ENCODE measurements around the gene RSAD1.

The RSAD1 gene

GRCh38 chr17:50522766-50523165 lies 44.1 kb downstream of the RSAD1 start:
- DNase-seq, result no peak

- DNase-seq, result no peak
Observed at GRCh38 chr17:50523208-50523607, 44.5 kb downstream of the RSAD1 start.

- DNase-seq, result no peak
Observed at GRCh38 chr17:50524838-50525237, 46.2 kb downstream of the RSAD1 start.

GRCh38 chr17:50527155-50527762 lies 48.6 kb downstream of the RSAD1 start:
- DNase-seq, result no peak

GRCh38 chr17:50527949-50528474 lies 49.4 kb downstream of the RSAD1 start:
- no peak for DNase-seq

GRCh38 chr17:50529849-50530248 lies 51.2 kb downstream of the RSAD1 start:
- no peak for DNase-seq

GRCh38 chr17:50531428-50532025 lies 52.9 kb downstream of the RSAD1 start:
- no peak for DNase-seq

- no peak for DNase-seq
Observed at GRCh38 chr17:50532452-50533024, 53.9 kb downstream of the RSAD1 start, which contains the start of gene EPN3. EPN3 (plus strand) TSS chr17:50532735; CDS start chr17:50536557, 3,822 bp downstream.

GRCh38 chr17:50533185-50533584 lies 54.5 kb downstream of the RSAD1 start:
- DNase-seq, result no peak

- no peak for DNase-seq
Observed at GRCh38 chr17:50533720-50534148, 55.1 kb downstream of the RSAD1 start.

- DNase-seq, result peak; percentile 42
Observed at GRCh38 chr17:50534222-50534978, 55.7 kb downstream of the RSAD1 start.

GRCh38 chr17:50534979-50535326 lies 56.3 kb downstream of the RSAD1 start:
- DNase-seq, result no peak

- no peak for DNase-seq
Observed at GRCh38 chr17:50535407-50535806, 56.7 kb downstream of the RSAD1 start.
